Measurements from ENCODE around the gene BTD. TPM values are rescaled to one million over a fixed set of nuclear protein-coding genes. Genes with fewer than 3 reads are reported as not detected.

Gene BTD
- total and polyA plus RNA-seq, 2 experiments from 2014 or later, result 17.8 to 20.0 TPM

- TF ChIP-seq ZNF462 (CRISPR knock-in tag; IDR thresholded peaks at IDR 0.05) (no peak), EZH2 (IDR thresholded peaks at IDR 0.05; ENCODE audit: low read depth, unreplicated experiment) (no peak), REST (IDR thresholded peaks at IDR 0.05; ENCODE audit: unreplicated experiment) (no peak)
These were observed 44.4 kb downstream of the BTD start (continued) for GRCh38 chr3:15645740-15646501.
